T-cell (primary cell): ENCODE measurements around the gene IQSEC3. TPM values are rescaled to one million over a fixed set of nuclear protein-coding genes. Genes with fewer than 3 reads are reported as not detected.

ENCODE experiments used
- ATAC-seq, 4 experiments: fragments of 200-7000 bp in 3 of 4; fragments of 150-1000 bp in 1 of 4; cut with Tn5 transposase; replicated peaks in 1 of 4; 1 replicate in 3 of 4; 2 replicates in 1 of 4; pipeline ENCODE4 v1.10.0; 2021; ENCODE audit warnings: moderate library complexity in 3 of 4, mild to moderate bottlenecking in 2 of 4, moderate number of reproducible peaks in 1 of 4
- CTCF ChIA-PET, 2 donors: fragments of 300-600 bp; sonication (Branson Sonifier 250); formaldehyde crosslinking; loops; one replicate each; lab custom pipeline; 2022; ENCODE audit warnings: antibody characterized with exemption in 2 of 2; lab: Charles Lee
- POLR2A ChIA-PET, 2 donors: fragments of 300-600 bp; sonication (Branson Sonifier 250); formaldehyde crosslinking; loops; one replicate each; lab custom pipeline; 2022; ENCODE audit warnings: antibody characterized with exemption in 2 of 2; lab: Charles Lee
- DNase-seq, 35 experiments: peaks; one replicate each; pipeline versions ENCODE4 v3.0.0 to v3.0.0-alpha.2; 2013 to 2023
- H3K27ac ChIP-seq: one replicate; pipeline ENCODE4 v1.5.1; 2013; ENCODE audit warnings: low read length
- H3K27me3 ChIP-seq, 2 experiments: replicated peaks in 1 of 2; 1 replicate in 1 of 2; 2 replicates in 1 of 2; pipeline versions ENCODE4 v1.6.1 to v1.7.0; 2013; ENCODE audit warnings: low read length in 1 of 2, mixed read lengths in 1 of 2; ENCODE audit not compliant: control insufficient read depth in 2 of 2, insufficient read depth in 2 of 2; ENCODE audit errors: extremely low read depth in 1 of 2
- H3K36me3 ChIP-seq, 2 donors: 1 replicate in 1 of 2; 2 replicates in 1 of 2; pipeline versions ENCODE4 v1.6.1 to v1.7.0; 2013; ENCODE audit warnings: low read length in 1 of 2; ENCODE audit not compliant: control insufficient read depth in 2 of 2, insufficient read depth in 1 of 2; ENCODE audit errors: extremely low read depth in 1 of 2
- H3K4me1 ChIP-seq, 2 experiments: 1 replicate in 1 of 2; 2 replicates in 1 of 2; pipeline versions ENCODE4 v1.6.1 to v1.7.0; 2013; ENCODE audit warnings: low read length in 2 of 2, mixed read lengths in 1 of 2; ENCODE audit not compliant: insufficient read depth in 2 of 2, control insufficient read depth in 1 of 2; ENCODE audit errors: extremely low read depth in 1 of 2
- H3K4me3 ChIP-seq, 2 donors: 1 replicate in 1 of 2; 2 replicates in 1 of 2; pipeline versions ENCODE4 v1.5.1 to v1.7.0; 2013; ENCODE audit warnings: mild to moderate bottlenecking in 2 of 2, low read length in 1 of 2, moderate library complexity in 1 of 2; ENCODE audit not compliant: control insufficient read depth in 1 of 2; ENCODE audit errors: extremely low read depth in 1 of 2
- H3K9me3 ChIP-seq: 2 replicates; pipeline ENCODE4 v1.7.0; 2013
- H3K27ac Mint-ChIP-seq, 2 donors: one replicate each; pipeline ENCODE4 v1.8.0; 2020 to 2021; ENCODE audit warnings: mild to moderate bottlenecking in 2 of 2, mixed read lengths in 2 of 2
- H3K27me3 Mint-ChIP-seq, 2 donors: one replicate each; pipeline ENCODE4 v1.8.0; 2021 to 2022; ENCODE audit warnings: mixed read lengths in 2 of 2
- H3K36me3 Mint-ChIP-seq: one replicate; pipeline ENCODE4 v1.8.0; 2021; ENCODE audit warnings: mixed read lengths
- H3K4me1 Mint-ChIP-seq, 3 donors: one replicate each; pipeline ENCODE4 v1.8.0; 2020 to 2022; ENCODE audit warnings: mixed read lengths in 3 of 3, mild to moderate bottlenecking in 1 of 3
- H3K4me3 Mint-ChIP-seq, 3 donors: one replicate each; pipeline ENCODE4 v1.8.0; 2020 to 2022; ENCODE audit warnings: mild to moderate bottlenecking in 3 of 3, mixed read lengths in 3 of 3, moderate library complexity in 3 of 3
- H3K9me3 Mint-ChIP-seq, 3 donors: one replicate each; pipeline ENCODE4 v1.8.0; 2020 to 2022; ENCODE audit warnings: mixed read lengths in 3 of 3
- WGBS: methylation state at CpG from one replicate; pipeline ENCODE4 v1.1.5; 2013; ENCODE audit warnings: missing lambda C conversion rate; ENCODE audit not compliant: insufficient coverage; 5-methylcytosine and 5-hydroxymethylcytosine counted together
- total RNA-seq, 35 experiments: library from RNA in 6 of 35; stranded (reverse) in 6 of 35; fragments of 120-200 nt in 1 of 35; gene quantifications; one replicate each; pipeline versions ENCODE4 v1.2.1 to v1.2.4 and lab custom pipeline; 2013 to 2026

Gene IQSEC3
- total RNA-seq, 5 donors from 2014 or later (not counting 1 experiment from before 2014, with no cell fraction given): 0.30 to 7.3 (median 2.9) TPM

DNA sequence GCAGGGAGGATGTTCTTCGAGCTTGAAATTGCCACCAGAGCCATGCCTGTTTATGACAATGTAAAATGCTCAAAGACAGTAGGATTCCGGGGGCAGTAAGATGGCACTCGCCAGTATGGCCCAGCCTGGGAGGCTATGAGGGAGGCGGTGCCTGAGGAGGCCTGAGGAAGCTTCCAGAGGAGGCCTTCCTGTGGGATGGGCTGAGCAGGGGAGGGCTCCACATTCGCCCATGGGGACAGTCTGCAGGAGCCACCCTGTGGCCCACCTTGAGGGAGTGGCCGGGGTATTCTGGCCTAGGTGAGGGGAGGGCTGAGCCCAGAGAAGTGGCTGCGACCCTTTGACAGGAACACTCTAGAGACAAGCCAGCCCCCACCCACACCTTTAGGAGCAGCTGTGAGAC lies 50.7 kb downstream of the IQSEC3 start:
- Histone ChIP-seq H3K4me1 (no peaks in the 10 kb centered on the region), H3K4me3 (no peak overlapping the region), H3K9me3 (no peaks in the 10 kb centered on the region), H3K36me3 (no peaks in the 10 kb centered on the region), H3K27ac (no peak overlapping the region), H3K27me3 (peaks cover 0 to 35% of the 10 kb centered on the region in 2 experiments)
- Mint-ChIP-seq H3K27me3 (peaks cover 40 to 43% of the 10 kb centered on the region in 2 donors), H3K9me3 (no peaks in the 10 kb centered on the region), H3K4me1 (no peaks in the 10 kb centered on the region), H3K36me3 (no peaks in the 10 kb centered on the region), H3K27ac (no peak overlapping the region), H3K4me3 (no peak overlapping the region)
- ATAC-seq (no peak), DNase-seq (no peak)
- 84% methylated on average over 4 of the region's 7 CpGs for WGBS
- POLR2A ChIA-PET: no interaction called here
- CTCF ChIA-PET: interaction anchor here in 1 of 2 donors (0.6 kb wide), 1 partner anchor 41 kb away, joined by 4 read pairs; no protein-coding TSS in a partner anchor

DNA sequence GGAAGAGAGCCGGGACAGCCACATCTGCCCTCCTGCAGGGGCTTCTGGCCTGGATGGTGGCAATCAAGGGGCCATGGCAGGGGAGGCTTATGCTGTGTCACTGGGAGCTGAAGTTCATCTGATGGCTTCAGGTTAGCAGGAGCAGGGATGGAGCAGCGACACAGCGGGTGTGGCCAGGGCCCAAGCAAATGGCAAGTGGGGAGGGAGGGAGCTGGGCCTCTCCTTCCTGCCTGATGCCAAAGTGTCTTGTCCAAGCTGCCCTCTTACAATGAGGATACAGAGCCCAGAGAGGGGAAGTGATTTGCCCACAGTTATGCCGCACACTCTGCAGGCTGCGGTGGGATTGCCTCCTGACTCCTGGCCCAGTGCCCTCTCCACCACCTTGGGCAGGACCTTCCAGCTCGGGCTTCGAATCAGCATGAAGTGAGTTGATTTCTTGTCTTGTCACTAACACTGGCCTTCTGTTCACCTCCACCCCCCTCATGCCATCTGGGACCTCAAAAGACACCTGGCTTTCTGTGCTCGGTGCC lies 51.3 kb downstream of the IQSEC3 start:
- Histone ChIP-seq H3K4me1 (no peaks in the 10 kb centered on the region), H3K36me3 (no peaks in the 10 kb centered on the region), H3K27ac (no peak overlapping the region), H3K9me3 (no peaks in the 10 kb centered on the region), H3K27me3 (peaks cover 0 to 37% of the 10 kb centered on the region in 2 experiments), H3K4me3 (no peak overlapping the region)
- H3K4me3 Mint-ChIP-seq: no peak overlapping the region
- peaks cover 44% of the 10 kb centered on the region in 2 donors for H3K27me3 Mint-ChIP-seq
- no peaks in the 10 kb centered on the region for H3K4me1 Mint-ChIP-seq
- no peak overlapping the region for H3K27ac Mint-ChIP-seq
- ChIA-PET POLR2A (no interaction called here), CTCF (interaction anchor here in 1 of 2 donors (0.5 kb wide), 1 partner anchor 911 kb away, joined by 5 read pairs; no protein-coding TSS in a partner anchor)
- no peak for ATAC-seq
- H3K9me3 Mint-ChIP-seq: no peaks in the 10 kb centered on the region
- DNase-seq: no peak
- H3K36me3 Mint-ChIP-seq: no peaks in the 10 kb centered on the region
- 82% methylated on average over 8 of the region's 8 CpGs for WGBS

DNA sequence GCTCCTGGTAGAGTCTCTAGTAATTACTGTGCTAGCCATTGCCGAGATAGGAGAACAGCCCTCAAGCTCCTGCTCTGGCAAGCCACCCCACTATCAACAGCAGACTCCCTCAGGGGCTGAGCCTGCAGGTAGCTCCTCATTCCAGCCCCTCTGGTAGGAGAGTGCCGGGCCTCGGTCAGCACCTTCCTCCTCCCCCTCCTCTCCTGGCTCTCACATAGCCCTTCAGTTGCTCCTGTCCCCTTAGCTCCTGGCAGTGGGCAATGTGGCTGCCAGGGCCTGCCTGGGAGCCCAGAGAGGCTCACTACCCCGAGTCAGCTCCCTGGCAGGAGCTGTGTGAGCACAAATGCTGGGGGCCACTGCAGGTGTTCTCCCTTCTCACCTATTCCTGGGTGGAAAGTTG lies 52.0 kb downstream of the IQSEC3 start:
- Histone ChIP-seq H3K27me3 (peaks cover 0 to 36% of the 10 kb centered on the region in 2 experiments), H3K4me1 (no peaks in the 10 kb centered on the region), H3K9me3 (no peaks in the 10 kb centered on the region), H3K4me3 (no peak overlapping the region), H3K27ac (no peak overlapping the region), H3K36me3 (no peaks in the 10 kb centered on the region)
- peaks cover 38 to 43% of the 10 kb centered on the region in 2 donors for H3K27me3 Mint-ChIP-seq
- ATAC-seq: no peak
- POLR2A ChIA-PET: interaction anchor here in 1 of 2 donors (0.6 kb wide), 1 partner anchor 50 kb away, joined by 3 read pairs; no protein-coding TSS in a partner anchor
- H3K27ac Mint-ChIP-seq: no peak overlapping the region
- CTCF ChIA-PET: no interaction called here
- H3K36me3 Mint-ChIP-seq: no peaks in the 10 kb centered on the region
- 67% methylated on average over 3 of the region's 4 CpGs for WGBS
- no peaks in the 10 kb centered on the region for H3K4me1 Mint-ChIP-seq
- H3K4me3 Mint-ChIP-seq: no peak overlapping the region
- DNase-seq: no peak
- no peaks in the 10 kb centered on the region for H3K9me3 Mint-ChIP-seq

DNA sequence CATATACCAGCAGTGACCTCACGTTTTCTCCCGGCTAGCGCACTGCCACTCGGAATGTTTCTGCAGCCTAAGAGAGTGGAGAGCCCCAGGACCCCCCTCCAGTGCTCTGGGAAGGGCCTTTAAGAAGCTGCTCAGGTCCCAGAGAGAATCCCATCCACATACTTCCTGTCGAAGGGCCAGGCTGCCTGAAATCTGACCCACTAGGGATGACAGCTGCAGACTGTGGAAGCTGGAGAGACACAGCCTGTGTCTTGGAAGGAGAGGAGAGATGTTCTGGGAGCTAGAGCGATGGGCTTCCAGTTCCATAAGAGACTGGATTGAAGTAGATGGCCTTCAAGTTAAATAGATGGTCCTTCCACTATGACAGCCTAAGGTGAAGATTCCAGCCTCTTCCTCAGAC lies 54.4 kb downstream of the IQSEC3 start:
- no peaks in the 10 kb centered on the region for H3K4me1 Mint-ChIP-seq
- WGBS: 0% methylated on average over 1 of the region's 6 CpGs
- no peak for ATAC-seq
- Histone ChIP-seq H3K4me1 (no peaks in the 10 kb centered on the region), H3K36me3 (no peaks in the 10 kb centered on the region), H3K4me3 (no peak overlapping the region), H3K27ac (no peak overlapping the region), H3K27me3 (peaks cover 0 to 48% of the 10 kb centered on the region in 2 experiments), H3K9me3 (no peaks in the 10 kb centered on the region)
- CTCF ChIA-PET: no interaction called here
- POLR2A ChIA-PET: no interaction called here
- no peak for DNase-seq
- no peak overlapping the region for H3K4me3 Mint-ChIP-seq
- no peaks in the 10 kb centered on the region for H3K9me3 Mint-ChIP-seq
- no peak overlapping the region for H3K27ac Mint-ChIP-seq
- no peaks in the 10 kb centered on the region for H3K36me3 Mint-ChIP-seq
- peaks cover 25 to 31% of the 10 kb centered on the region in 2 donors for H3K27me3 Mint-ChIP-seq

DNA sequence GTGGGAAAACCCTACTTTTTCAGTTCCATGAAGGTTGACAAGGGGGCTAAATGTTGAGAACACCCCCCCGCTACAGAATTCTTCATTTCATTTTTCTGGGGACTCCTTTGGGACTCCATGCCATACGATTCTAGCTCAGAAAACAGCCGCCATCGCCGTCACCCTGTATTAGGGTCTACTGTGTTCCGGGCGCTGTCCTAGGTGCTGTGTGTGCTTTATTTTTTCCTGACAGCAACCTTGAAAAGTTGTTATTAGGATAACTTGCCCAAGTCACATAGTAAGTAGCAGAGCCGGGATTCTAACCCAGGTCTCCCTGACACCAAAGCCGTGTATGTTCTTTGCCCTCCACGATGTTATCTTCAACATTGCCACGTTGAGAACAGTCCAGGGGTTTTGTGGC lies 55.1 kb downstream of the IQSEC3 start:
- ChIA-PET CTCF (no interaction called here), POLR2A (no interaction called here)
- Mint-ChIP-seq H3K36me3 (no peaks in the 10 kb centered on the region), H3K9me3 (no peaks in the 10 kb centered on the region), H3K27me3 (peaks cover 25 to 28% of the 10 kb centered on the region in 2 donors), H3K27ac (no peak overlapping the region), H3K4me1 (no peaks in the 10 kb centered on the region), H3K4me3 (no peak overlapping the region)
- WGBS: 83% methylated on average over 6 of the region's 11 CpGs
- Histone ChIP-seq H3K4me3 (no peak overlapping the region), H3K9me3 (no peaks in the 10 kb centered on the region), H3K36me3 (no peaks in the 10 kb centered on the region), H3K4me1 (no peaks in the 10 kb centered on the region), H3K27me3 (peaks cover 0 to 44% of the 10 kb centered on the region in 2 experiments), H3K27ac (no peak overlapping the region)
- DNase-seq (no peak), ATAC-seq (no peak)

DNA sequence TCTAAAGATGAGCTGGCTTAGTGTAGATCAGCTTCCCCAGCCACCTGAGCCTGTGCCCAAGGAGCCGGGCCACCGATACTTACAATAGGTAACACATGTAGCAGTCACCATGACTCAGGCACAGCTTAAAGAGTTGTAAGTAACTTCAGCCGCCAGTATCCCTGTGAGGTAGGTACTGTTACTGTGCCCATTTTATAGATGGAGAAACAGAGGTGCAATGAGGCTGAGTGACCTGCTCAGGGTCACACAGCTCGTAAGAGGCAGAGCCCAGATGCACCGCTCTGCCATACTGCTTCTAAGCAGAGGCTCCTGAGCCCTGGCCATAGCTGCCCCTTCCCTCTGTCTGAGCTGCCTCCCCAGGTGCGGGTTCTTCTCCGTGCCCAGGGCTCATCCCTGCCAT lies 58.5 kb downstream of the IQSEC3 start:
- POLR2A ChIA-PET: no interaction called here
- Mint-ChIP-seq H3K9me3 (no peaks in the 10 kb centered on the region), H3K4me3 (no peak overlapping the region), H3K27me3 (peaks cover 20 to 30% of the 10 kb centered on the region in 2 donors), H3K36me3 (no peaks in the 10 kb centered on the region), H3K4me1 (no peaks in the 10 kb centered on the region), H3K27ac (no peak overlapping the region)
- H3K36me3 ChIP-seq: no peaks in the 10 kb centered on the region
- ATAC-seq (no peak), DNase-seq (no peak)
- H3K27ac ChIP-seq: no peak overlapping the region
- H3K9me3 ChIP-seq: no peaks in the 10 kb centered on the region
- no peak overlapping the region for H3K4me3 ChIP-seq
- H3K27me3 ChIP-seq: peaks cover 0 to 44% of the 10 kb centered on the region in 2 experiments
- WGBS: 92% methylated on average over 7 of the region's 7 CpGs
- no peaks in the 10 kb centered on the region for H3K4me1 ChIP-seq
- CTCF ChIA-PET: no interaction called here
